ENCODE results near the gene SIK2.
"Not testable (repeated sequence)": the region's sequence is repeated elsewhere in the genome, so short reads cannot be mapped to it uniquely, and the experiment has no call there.

The SIK2 gene

DNA sequence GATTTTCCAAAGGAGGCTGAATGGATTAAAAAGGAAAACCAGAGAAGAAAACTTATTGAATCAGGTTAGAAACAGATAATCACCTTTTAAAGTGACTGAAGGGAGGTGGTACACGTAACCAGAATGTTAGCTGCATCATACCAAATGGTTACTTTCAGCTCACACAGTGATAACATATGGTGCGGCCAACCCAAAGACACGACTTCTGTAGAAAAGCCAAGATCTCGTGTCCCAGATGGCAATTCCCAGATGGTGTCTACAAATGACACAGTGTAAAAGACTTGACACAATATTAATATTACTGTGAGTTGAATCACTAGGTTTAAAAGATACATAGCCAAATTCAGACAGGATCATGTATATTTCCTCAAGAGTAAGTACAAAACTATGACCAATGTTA is 158.8 kb downstream of the SIK2 start:
- DNase-seq (ENCODE audit: low spot score): no peak

DNA sequence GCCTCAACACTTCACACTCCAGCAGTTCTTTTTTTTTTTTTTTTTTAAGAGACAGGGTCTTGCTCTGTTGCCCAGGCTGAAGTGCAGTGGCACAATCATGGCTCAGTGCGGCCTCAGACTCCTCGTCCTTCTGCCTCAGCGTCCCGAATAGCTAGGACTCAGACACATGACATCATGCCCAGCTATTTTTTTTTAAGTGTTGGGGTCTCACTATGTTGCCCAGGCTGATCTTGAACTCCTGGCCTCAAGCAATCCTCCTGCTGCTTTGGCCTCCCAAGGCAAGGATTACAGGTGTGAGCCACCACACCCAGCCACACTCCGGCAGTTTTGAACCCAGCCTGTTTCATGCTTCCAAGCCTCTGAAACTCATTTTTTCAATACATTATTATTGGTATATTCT is 160.3 kb downstream of the SIK2 start:
- DNase-seq (ENCODE audit: low spot score): no peak

DNA sequence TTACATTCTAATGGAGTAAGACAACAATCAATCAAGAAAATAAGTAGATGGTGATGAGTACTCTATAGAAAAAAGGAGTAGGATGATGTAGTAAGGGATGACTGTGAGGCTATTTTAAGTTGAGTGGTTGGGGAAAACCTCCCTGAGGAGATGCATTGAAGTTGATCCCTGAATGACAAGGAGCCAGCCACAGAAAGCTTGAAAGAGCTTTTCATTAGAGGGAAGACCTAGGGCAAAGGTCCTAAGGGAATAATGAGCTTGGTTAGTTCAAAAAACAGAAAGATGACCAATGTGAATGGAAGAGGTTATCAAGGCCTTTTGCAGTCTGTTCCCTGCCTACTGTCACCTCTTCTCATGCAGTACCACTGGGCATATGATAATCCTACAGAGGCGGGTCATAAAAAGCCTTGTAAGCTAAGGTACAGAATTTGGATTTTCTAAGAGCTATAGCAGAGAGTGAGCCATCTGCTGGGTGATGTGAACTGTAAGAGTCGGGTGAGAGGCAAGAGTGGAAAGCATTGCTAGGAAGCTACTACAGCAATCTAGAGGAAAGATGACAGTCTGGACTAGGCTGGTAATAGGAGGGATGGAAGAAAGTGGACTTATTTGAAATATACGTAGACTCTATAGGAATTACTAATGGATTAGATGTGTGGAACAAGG is 160.9 kb downstream of the SIK2 start:
- DNase-seq (ENCODE audit: low spot score): no peak

DNA sequence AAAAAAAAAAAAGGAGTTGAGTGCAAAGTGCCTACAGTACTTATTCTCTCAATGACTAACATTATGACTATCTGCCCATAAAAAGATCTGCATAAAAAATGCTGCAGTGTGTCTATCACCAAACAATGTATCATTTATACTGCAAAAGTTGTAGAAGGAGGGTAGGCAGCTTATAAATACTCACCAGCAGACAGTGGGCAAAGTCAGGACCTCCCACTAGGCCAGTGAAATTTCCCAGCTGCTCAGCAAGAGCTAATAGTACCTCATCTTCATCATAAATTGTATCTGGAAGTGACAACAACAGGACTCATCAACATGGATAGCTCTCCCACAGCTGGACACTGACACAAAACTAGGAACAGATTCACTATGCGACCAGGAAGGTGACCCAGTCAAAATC is 162.4 kb downstream of the SIK2 start:
- DNase-seq (ENCODE audit: low spot score): no peak

DNA sequence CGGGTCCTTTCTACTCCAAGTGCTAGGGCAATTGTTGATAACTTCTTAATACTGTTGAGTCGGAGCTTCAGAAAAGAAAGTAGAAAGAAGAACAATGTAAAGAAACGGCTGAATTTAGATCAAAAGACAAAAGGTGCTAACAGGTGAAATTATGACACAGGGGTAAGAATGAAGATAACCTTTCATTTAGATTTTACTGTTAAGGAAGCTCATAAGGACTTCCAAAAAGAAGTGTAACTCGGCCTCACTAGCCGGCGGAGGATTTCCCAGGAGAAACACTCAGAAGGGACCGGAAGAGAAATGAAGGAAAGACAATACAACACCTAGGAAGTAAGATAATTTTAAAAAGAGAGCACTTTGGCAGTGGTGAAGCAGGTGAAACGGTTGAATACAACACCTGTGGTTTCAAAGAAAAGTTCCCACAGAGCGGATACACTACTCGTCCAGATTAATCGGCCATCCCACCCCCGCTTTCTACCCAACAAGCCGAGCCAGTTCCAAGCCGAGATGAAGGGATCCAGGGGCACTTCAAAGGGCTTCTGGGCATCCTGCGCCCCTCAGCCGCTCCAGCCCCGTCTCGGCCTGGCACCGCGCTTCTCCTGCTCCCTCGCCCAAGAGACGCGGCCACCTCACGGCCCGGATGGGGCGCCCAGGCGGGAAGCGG is 163.2 kb downstream of the SIK2 start:
- no peak for DNase-seq (ENCODE audit: low spot score)

DNA sequence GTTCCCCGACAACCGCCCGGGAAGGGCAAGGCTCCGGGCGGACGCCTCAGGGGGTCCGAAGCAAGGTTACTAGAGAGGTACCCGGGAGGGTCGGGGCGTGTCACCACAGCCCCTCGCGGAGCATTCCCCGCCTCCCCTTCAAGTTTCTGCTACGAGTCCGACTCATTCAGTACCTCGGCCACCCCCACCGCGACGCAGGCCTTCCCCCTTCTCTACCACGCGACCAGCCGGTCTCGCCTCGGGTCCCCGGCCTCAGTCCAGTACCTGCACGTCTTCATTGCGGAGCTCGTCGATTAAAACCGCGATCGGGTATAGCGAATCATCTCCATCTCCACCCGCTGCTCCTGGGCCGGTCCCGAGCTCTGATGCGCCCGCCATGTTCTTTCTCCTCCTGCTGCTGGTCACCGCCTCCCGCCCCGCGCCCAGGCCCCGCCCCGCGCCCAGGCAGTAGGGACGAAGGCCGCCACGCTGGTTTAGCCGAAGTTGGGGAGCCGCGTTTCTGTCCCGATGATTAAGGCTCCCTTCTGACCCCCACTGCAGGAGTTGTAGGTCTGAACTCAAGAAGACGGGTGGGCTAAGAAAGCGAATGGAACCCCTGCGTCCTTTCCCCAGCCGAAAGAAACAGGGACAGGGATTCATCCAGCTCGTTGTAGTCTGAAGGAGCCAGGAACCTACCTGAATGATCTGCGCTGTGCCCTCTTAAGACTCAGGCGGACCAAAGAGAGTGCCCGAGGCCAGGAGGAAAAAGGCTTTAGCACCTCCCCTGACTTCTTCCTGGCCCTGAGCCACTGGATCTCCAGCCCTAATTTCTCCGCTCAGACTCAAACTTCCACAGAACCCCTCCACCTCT is 164.0 kb downstream of the SIK2 start, which contains the start of gene PPP2R1B:
PPP2R1B (minus strand) TSS at position 406 of the 850 bp plus-strand sequence; CDS start at position 378, 28 bp downstream.
- peak; percentile 72 for DNase-seq (ENCODE audit: low spot score)

DNA sequence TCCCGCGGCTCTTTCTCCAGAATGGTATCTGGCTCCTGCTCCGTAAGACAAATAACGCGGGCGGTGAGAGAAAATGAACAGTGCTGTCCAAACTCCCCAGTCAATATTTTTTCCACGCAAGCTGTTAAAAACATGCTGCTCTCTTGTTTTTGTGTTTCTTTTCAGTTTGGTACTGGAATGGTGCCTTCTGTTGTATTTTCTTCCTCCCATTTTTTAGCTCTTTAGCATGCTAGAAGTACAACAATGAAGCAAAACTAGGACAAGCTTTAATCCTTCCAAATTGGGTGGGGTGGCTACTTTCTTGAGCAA is 164.5 kb downstream of the SIK2 start:
- DNase-seq (ENCODE audit: low spot score): no peak

DNA sequence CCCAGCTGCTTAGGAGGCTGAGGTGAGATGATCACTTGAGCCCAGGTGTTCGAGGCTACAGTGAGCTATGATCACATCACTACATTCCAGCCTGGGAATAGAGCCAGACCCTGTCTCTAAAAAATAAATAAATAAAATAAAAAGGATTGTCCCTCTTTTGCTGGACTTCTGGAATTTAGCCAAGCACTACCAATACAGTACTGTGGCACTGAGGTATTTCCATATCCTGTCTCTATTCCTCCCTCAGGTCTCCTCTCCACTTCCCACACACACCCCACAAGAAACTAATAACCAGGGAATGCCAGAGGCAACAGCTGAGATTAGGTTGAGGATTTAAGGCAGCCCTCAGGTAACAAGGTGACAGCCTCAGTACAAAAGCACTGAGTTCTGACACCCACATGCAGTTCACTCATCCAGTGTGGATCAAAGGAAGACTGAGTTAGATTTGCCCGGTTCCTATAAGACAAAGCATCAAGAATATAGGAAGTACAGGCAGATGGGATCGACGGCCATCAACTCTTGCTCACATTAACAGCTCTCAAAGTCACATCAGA is 168.4 kb downstream of the SIK2 start:
- DNase-seq (ENCODE audit: low spot score): no peak

DNA sequence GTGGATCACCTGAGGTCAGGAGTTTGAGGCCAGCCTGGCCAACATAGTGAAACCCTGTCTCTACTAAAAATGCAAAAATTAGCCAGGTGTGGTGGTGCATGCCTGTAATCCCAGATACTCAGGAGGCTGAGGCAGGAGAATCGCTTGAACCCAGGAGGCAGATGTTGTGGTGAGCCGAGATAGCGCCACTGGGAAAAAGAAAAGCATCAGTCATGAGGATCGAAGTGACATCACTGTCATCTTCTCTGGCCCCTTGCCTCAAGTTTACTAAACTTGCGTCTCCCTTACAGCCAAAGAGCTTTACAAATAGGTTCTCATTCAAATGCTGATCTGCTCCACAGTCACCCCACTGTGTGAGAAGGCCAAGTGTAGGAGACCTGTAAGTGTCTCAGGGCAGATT is 169.0 kb downstream of the SIK2 start:
- DNase-seq (ENCODE audit: low spot score): not testable (repeated sequence)

DNA sequence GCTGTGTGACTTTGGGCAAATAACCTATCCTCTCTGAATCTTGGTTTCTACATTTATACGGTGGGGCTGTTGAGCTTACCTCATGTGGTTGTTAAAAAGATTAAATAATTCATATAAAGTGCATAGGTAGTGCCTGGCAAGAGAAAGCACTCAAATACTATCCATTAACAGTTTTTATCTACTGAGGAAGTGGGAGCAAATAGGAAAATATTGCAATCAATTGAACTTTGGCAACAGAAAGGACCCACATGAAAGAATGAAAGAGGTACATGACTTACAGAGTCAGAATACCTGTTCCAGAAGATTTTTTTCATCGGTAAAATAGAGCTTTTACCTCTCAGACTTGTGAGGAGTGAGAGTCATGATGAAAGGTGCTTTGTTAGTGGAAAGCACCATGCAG is 170.3 kb downstream of the SIK2 start:
- no peak for DNase-seq (ENCODE audit: low spot score)

DNA sequence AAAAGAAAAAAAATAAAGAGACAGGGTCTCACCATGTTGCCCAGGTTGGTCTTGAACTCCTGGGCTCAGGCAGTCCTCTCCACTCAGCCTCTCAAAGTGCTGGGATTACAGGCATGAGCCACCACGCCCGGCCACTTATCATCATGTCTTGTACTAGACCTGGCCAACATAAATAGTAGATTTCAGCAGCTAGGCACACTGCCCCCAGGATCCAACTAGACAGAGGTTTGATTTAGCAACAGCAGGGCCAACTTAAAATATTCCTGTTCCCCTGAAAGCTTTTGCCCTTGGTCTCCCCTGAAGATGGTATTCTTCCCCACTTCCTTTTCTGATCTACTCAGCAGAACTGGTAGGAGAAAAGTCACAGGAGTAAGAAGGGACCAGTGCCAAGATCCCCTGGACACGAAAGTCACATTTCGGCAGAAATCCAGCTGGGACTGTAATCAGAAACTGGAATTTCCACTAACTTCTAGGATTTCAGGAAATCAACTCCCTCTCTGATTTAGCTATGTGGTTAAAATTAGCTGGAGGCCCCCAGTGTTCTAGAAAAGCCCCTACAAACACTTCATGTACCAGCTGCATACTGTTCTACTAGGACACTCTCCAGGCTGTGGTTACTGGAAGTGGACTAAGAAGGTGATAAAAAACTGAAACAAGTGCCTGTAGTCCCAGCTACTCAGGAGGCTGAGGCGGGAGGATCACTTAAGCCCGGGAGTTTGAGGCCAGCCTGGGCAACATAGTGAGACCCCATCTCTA is 172.9 kb downstream of the SIK2 start:
- DNase-seq (ENCODE audit: low spot score): no peak

DNA sequence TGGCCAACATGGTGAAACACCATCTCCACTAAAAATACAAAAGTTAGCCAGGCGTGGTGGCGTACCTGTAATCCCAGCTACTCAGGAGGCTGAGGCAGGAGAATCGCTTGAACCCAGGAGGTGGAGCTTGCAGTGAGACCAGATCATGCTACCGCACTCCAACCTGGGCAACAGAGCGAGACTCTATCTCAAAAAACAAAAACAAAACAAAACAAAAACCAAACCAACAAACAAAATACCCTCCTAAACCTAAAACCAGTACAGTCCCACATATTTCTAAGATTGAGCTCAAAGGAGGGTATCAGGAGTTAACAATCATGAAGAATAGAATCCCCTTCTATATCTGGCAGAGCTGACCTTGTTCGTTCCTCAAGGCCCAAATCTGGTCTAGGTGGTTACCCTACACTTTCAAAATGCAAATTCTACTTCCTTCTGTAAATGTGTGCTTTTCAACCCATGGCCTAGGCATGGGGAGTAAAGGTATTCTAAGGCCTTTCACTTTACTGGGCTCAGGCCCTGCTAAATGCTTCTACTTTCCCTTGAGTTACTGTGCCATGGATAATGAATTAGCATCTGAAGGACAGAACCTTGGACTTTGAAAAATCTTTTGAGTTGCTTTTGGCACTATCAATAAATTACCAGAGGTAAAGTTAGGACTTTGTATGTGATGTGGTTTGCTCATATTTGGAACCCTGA is 174.3 kb downstream of the SIK2 start:
- DNase-seq (ENCODE audit: low spot score): no peak

DNA sequence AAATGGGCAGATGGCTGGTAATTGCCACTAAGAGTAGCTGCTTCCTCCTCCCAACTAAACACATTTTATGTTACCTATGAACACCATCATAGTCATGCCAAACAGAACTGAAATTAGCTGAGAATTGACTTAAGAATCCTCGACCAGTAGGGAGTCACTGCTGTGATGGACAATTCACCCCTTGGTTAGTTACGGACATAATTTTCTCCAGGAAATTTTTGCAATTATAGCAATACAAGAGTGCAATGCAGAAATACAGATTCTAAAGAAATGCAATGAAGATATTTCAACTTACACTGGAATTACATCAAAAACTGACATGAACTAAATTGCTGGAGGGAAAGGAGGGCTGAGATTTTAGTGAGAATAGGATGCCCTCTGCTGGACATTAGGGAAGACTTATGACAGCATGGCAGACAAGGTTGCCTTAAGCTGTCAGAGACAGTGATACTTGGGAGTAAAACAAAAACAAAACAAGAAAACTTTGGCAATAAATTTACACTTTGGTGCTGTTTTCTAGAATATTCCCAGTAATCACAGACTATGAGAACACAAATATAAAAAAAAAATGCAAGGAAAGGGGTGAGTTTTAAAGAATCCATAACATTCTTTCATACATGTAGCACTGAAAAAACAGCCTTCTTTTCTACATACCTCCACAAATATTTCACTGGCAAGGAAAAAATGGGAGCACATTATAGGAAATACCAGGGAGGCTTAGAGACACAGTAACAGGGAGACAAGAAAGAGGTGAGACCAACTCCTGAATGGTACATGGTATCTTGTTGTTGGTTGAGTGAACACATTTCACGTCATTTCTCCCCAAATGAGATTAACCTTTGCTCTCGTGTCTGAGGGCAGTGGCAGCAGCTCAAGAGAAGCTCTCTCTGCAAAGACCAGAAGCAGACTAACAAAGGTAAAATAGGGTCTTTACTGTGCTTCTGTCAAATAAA is 175.1 kb downstream of the SIK2 start:
- peak; percentile 54 for DNase-seq (ENCODE audit: low spot score)

DNA sequence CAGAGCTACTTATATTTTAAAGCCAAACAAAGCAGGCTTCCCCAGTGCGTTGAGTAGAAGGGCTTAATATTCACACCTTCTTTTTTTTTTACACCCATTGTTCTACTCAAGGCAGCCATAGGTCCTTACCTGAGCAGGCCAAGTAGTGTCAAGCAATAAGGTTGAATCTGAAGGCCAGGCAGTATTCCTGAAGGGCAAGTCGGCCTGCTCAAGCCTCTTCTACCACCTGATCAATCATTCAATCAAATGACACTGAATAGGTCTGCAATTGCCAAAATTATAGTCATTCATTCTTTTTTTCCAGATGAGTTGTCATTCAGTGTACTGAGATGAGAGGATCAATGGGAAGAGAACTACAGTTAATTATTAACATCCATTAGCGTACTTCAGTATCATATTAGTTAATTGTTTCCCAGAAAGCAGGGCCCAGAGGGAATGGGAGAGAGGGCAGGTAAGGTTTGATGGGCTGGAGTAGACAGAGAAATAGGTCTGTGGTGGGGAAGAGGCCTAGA is 175.9 kb downstream of the SIK2 start:
- no peak for DNase-seq (ENCODE audit: low spot score)

DNA sequence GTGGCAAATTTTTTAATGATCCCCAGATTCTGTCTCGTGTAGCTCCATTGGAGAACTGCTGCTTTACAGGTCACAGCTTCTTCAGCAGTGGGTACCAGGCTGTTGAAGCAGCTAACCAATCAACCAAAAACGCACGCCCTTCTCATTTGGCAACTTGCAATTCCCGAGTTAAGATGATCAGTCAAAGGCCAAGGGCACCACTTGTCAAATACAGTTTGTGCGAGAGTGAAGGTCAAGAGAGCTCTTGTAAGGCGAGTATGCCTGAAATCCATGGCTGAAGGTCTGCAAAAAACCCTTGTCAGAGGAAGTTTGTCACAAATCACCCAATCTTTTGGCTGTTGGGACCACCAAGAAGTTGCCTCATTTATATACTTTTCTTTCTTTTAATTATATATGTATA is 176.9 kb downstream of the SIK2 start:
- DNase-seq (ENCODE audit: low spot score): no peak

All from activated CD4-positive, alpha-beta T cell treated with anti-CD3 and anti-CD28 coated beads, Interleukin-2, Interleukin-4, amounts not matched to agents 100 ng/mL and 50 ng/mL, durations not matched to agents 16 hours and 8 hours (primary cell).